ENCODE data around the gene MPP2. TPM values are rescaled to one million over a fixed set of nuclear protein-coding genes. Genes with fewer than 3 reads are reported as not detected.

The MPP2 gene
- total RNA-seq, 3 donors from 2014 or later (not counting 1 experiment from before 2014, with no cell fraction given), result 0.75 to 2.0 (median 0.85) TPM

GRCh38 chr17:43905985-43906852 is 1.1 kb downstream of the MPP2 start:
- TF ChIP-seq, protein P1, sequence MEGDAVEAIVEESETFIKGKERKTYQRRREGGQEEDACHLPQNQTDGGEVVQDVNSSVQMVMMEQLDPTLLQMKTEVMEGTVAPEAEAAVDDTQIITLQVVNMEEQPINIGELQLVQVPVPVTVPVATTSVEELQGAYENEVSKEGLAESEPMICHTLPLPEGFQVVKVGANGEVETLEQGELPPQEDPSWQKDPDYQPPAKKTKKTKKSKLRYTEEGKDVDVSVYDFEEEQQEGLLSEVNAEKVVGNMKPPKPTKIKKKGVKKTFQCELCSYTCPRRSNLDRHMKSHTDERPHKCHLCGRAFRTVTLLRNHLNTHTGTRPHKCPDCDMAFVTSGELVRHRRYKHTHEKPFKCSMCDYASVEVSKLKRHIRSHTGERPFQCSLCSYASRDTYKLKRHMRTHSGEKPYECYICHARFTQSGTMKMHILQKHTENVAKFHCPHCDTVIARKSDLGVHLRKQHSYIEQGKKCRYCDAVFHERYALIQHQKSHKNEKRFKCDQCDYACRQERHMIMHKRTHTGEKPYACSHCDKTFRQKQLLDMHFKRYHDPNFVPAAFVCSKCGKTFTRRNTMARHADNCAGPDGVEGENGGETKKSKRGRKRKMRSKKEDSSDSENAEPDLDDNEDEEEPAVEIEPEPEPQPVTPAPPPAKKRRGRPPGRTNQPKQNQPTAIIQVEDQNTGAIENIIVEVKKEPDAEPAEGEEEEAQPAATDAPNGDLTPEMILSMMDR (IDR thresholded peaks at IDR 0.05), result no peak
- no peak overlapping the region for H3K27ac ChIP-seq (ENCODE audit: low read length)
- no peaks in the 10 kb centered on the region for H3K9me3 ChIP-seq (ENCODE audit: control insufficient read depth, insufficient read depth, low read length)
- 7% methylated on average over 37 of the region's 37 CpGs for WGBS (ENCODE audit: insufficient coverage)
- Mint-ChIP-seq H3K4me1 (peaks cover 0 to 12% of the 10 kb centered on the region in 2 donors), H3K4me3 (peak overlapping the region; percentile 78), H3K27ac (peak overlapping the region in 1 of 2 donors; percentile 86), H3K36me3 (no peaks in the 10 kb centered on the region), H3K9me3 (no peaks in the 10 kb centered on the region), H3K27me3 (ENCODE audit: low read depth in 2 of 2) (peaks cover 11 to 37% of the 10 kb centered on the region in 2 donors)
- DNase-seq, result peak; percentile 38 to 63
- H3K36me3 ChIP-seq (ENCODE audit: control insufficient read depth, insufficient read depth, low read length), result no peaks in the 10 kb centered on the region
- peaks cover 27% of the 10 kb centered on the region for H3K4me1 ChIP-seq (ENCODE audit: control insufficient read depth, insufficient read depth, low read length)
- intact Hi-C loops (cut with micrococcal nuclease), result no loop called here
- H3K27me3 ChIP-seq (ENCODE audit: control insufficient read depth, insufficient read depth, low read length), result peaks cover 33% of the 10 kb centered on the region
- ATAC-seq, result peak; percentile 40 to 72 (median 64)
- H3K4me3 ChIP-seq (ENCODE audit: low read length), result peak overlapping the region; percentile 41

GRCh38 chr17:43905400-43905984 is 1.8 kb downstream of the MPP2 start:
- intact Hi-C loops (cut with micrococcal nuclease), result no loop called here
- H3K9me3 Mint-ChIP-seq, result no peaks in the 10 kb centered on the region
- Histone ChIP-seq H3K27me3 (ENCODE audit: control insufficient read depth, insufficient read depth, low read length) (peaks cover 39% of the 10 kb centered on the region), H3K27ac (ENCODE audit: low read length) (no peak overlapping the region), H3K4me1 (ENCODE audit: control insufficient read depth, insufficient read depth, low read length) (peaks cover 32% of the 10 kb centered on the region), H3K4me3 (ENCODE audit: low read length) (no peak overlapping the region), H3K9me3 (ENCODE audit: control insufficient read depth, insufficient read depth, low read length) (no peaks in the 10 kb centered on the region), H3K36me3 (ENCODE audit: control insufficient read depth, insufficient read depth, low read length) (no peaks in the 10 kb centered on the region)
- ATAC-seq (no peak), DNase-seq (no peak)
- TF ChIP-seq, protein P1 (IDR thresholded peaks at IDR 0.05), result no peak
- no peak overlapping the region for H3K4me3 Mint-ChIP-seq
- H3K4me1 Mint-ChIP-seq, result peaks cover 0 to 20% of the 10 kb centered on the region in 2 donors
- H3K27me3 Mint-ChIP-seq (ENCODE audit: low read depth in 2 of 2), result peaks cover 11 to 44% of the 10 kb centered on the region in 2 donors
- no peaks in the 10 kb centered on the region for H3K36me3 Mint-ChIP-seq
- WGBS (ENCODE audit: insufficient coverage), result 35% methylated on average over 3 of the region's 3 CpGs
- H3K27ac Mint-ChIP-seq, result no peak overlapping the region

GRCh38 chr17:43901861-43902589 is 5.3 kb downstream of the MPP2 start:
- Mint-ChIP-seq H3K27me3 (ENCODE audit: low read depth in 2 of 2) (peaks cover 23 to 53% of the 10 kb centered on the region in 2 donors), H3K4me1 (peaks cover 0 to 25% of the 10 kb centered on the region in 2 donors)
- intact Hi-C loops (cut with micrococcal nuclease), result no loop called here

More at GRCh38 chr17:43901861-43902589, 5.3 kb downstream of the MPP2 start:
- Mint-ChIP-seq H3K36me3 (no peaks in the 10 kb centered on the region), H3K27ac (no peak overlapping the region), H3K9me3 (no peaks in the 10 kb centered on the region), H3K4me3 (no peak overlapping the region)
- H3K4me3 ChIP-seq (ENCODE audit: low read length), result no peak overlapping the region
- peaks cover 23% of the 10 kb centered on the region for H3K4me1 ChIP-seq (ENCODE audit: control insufficient read depth, insufficient read depth, low read length)
- no peak for DNase-seq
- H3K36me3 ChIP-seq (ENCODE audit: control insufficient read depth, insufficient read depth, low read length), result no peaks in the 10 kb centered on the region
- 68% methylated on average over 7 of the region's 7 CpGs for WGBS (ENCODE audit: insufficient coverage)
- no peak overlapping the region for H3K27ac ChIP-seq (ENCODE audit: low read length)
- no peaks in the 10 kb centered on the region for H3K9me3 ChIP-seq (ENCODE audit: control insufficient read depth, insufficient read depth, low read length)
- peaks cover 30% of the 10 kb centered on the region for H3K27me3 ChIP-seq (ENCODE audit: control insufficient read depth, insufficient read depth, low read length)
- TF ChIP-seq, protein P1 (IDR thresholded peaks at IDR 0.05), result no peak
- ATAC-seq, result no peak

All from natural killer cell (primary cell).